Activated CD4-positive, alpha-beta T cell treated with anti-CD3 and anti-CD28 coated beads for 24 hours (primary cell): ENCODE results near the gene SLC25A12.

Source experiments
- DNase-seq, 2 donors: peaks; one replicate each; pipeline ENCODE4 v3.0.0-alpha.2; 2020; ENCODE audit warnings: low read depth in 2 of 2

Gene SLC25A12

GRCh38 chr2:171889808-171890207 lies 4.2 kb downstream of the SLC25A12 start:
- DNase-seq, result no peak

- no peak for DNase-seq
Observed at GRCh38 chr2:171889333-171889732, 4.7 kb downstream of the SLC25A12 start.

GRCh38 chr2:171883275-171883893 lies 10.7 kb downstream of the SLC25A12 start:
- DNase-seq, result no peak

GRCh38 chr2:171882089-171882769 lies 11.8 kb downstream of the SLC25A12 start:
- no peak for DNase-seq

- DNase-seq, result no peak
Observed at GRCh38 chr2:171880774-171881173, 13.3 kb downstream of the SLC25A12 start.

- DNase-seq, result no peak
Observed at GRCh38 chr2:171879865-171880264, 14.2 kb downstream of the SLC25A12 start.

- no peak for DNase-seq
Observed at GRCh38 chr2:171878481-171878993, 15.5 kb downstream of the SLC25A12 start.

- no peak for DNase-seq
Observed at GRCh38 chr2:171874963-171875362, 19.1 kb downstream of the SLC25A12 start.

GRCh38 chr2:171874517-171874916 lies 19.5 kb downstream of the SLC25A12 start:
- no peak for DNase-seq

GRCh38 chr2:171864357-171864985 lies 29.6 kb downstream of the SLC25A12 start:
- DNase-seq, result no peak

- no peak for DNase-seq
Observed at GRCh38 chr2:171862501-171862900, 31.5 kb downstream of the SLC25A12 start.

- no peak for DNase-seq
Observed at GRCh38 chr2:171858397-171858958, 35.6 kb downstream of the SLC25A12 start.

- no peak for DNase-seq
Observed at GRCh38 chr2:171855401-171855800, 38.6 kb downstream of the SLC25A12 start.

GRCh38 chr2:171852366-171852888 lies 41.6 kb downstream of the SLC25A12 start:
- DNase-seq, result no peak

- DNase-seq, result no peak
Observed at GRCh38 chr2:171847627-171848026, 46.4 kb downstream of the SLC25A12 start.

- no peak for DNase-seq
Observed at GRCh38 chr2:171846894-171847293, 47.1 kb downstream of the SLC25A12 start.

- DNase-seq, result no peak
Observed at GRCh38 chr2:171841996-171842395, 52.0 kb downstream of the SLC25A12 start.

GRCh38 chr2:171837736-171838135 lies 56.3 kb downstream of the SLC25A12 start:
- DNase-seq, result no peak

- DNase-seq, result no peak
Observed at GRCh38 chr2:171836146-171836910, 57.7 kb downstream of the SLC25A12 start.

- no peak for DNase-seq
Observed at GRCh38 chr2:171835386-171835785, 58.7 kb downstream of the SLC25A12 start.

- DNase-seq, result no peak
Observed at GRCh38 chr2:171834286-171834685, 59.8 kb downstream of the SLC25A12 start.

GRCh38 chr2:171832489-171832888 lies 61.6 kb downstream of the SLC25A12 start:
- DNase-seq, result no peak
